ENCODE data around the gene SELENON. TPM values are rescaled to one million over a fixed set of nuclear protein-coding genes. Genes with fewer than 3 reads are reported as not detected.
A peak's percentile ranks its signal among the peaks of the same experiment; 100 is the strongest.

The SELENON gene
- total RNA-seq, 1 donor from 2014 or later, result 64.1 TPM

DNA sequence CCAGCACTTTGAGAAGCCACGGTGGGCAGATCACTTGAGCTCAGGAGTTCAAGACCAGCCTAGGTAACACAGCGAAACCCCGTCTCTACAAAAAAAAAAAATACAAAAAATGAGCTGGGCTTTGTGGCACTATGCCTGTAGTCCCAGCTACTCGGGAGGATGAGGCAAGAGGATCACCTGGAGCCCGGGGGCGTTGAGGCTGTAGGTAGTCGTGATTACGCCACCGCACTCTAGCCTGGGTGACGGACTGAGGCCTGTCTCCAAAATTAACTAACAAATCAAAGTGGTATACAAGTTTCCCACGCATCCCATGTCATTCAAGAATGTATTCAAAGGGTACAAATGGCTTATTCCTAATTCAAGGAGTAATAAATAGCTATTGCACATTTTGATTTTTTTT lies 56.9 kb downstream of the SELENON start:
- FAIRE-seq (no peak), DNase-seq (ENCODE audit: low read depth) (no peak)
- peaks cover 11% of the 10 kb centered on the region for H3K4me1 Mint-ChIP-seq (ENCODE audit: low read depth, unreplicated experiment)
- H3K4me1 ChIP-seq (ENCODE audit: insufficient read depth, low read length), result peaks cover 10% of the 10 kb centered on the region
- H3K27ac ChIP-seq (ENCODE audit: low read depth, low read length), result no peak overlapping the region
- H2AFZ ChIP-seq (ENCODE audit: low read depth, low read length), result no peak overlapping the region
- no peaks in the 10 kb centered on the region for H3K9me3 ChIP-seq (ENCODE audit: insufficient read depth, low read depth, low read length)
- TF ChIP-seq EZH2 (IDR thresholded peaks at IDR 0.05; ENCODE audit: insufficient read depth, low read length), result no peak
- TF ChIP-seq, protein P1, sequence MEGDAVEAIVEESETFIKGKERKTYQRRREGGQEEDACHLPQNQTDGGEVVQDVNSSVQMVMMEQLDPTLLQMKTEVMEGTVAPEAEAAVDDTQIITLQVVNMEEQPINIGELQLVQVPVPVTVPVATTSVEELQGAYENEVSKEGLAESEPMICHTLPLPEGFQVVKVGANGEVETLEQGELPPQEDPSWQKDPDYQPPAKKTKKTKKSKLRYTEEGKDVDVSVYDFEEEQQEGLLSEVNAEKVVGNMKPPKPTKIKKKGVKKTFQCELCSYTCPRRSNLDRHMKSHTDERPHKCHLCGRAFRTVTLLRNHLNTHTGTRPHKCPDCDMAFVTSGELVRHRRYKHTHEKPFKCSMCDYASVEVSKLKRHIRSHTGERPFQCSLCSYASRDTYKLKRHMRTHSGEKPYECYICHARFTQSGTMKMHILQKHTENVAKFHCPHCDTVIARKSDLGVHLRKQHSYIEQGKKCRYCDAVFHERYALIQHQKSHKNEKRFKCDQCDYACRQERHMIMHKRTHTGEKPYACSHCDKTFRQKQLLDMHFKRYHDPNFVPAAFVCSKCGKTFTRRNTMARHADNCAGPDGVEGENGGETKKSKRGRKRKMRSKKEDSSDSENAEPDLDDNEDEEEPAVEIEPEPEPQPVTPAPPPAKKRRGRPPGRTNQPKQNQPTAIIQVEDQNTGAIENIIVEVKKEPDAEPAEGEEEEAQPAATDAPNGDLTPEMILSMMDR (IDR thresholded peaks at IDR 0.05; ENCODE audit: insufficient read depth, low read depth, low read length), result no peak
- no peak overlapping the region for H3K4me2 ChIP-seq (ENCODE audit: low read length)
- no peaks in the 10 kb centered on the region for H3K27me3 ChIP-seq (ENCODE audit: insufficient read depth, low read length)
- peaks cover 1% of the 10 kb centered on the region for H3K36me3 Mint-ChIP-seq (ENCODE audit: low read depth, unreplicated experiment)
- H3K36me3 ChIP-seq (ENCODE audit: insufficient read depth, low read length), result no peaks in the 10 kb centered on the region
- no peaks in the 10 kb centered on the region for H3K27me3 Mint-ChIP-seq (ENCODE audit: low read depth, unreplicated experiment)
- no peak overlapping the region for H3K9ac ChIP-seq (ENCODE audit: low read length)
- no peak overlapping the region for H3K27ac Mint-ChIP-seq (ENCODE audit: unreplicated experiment)
- H3K4me3 Mint-ChIP-seq (ENCODE audit: unreplicated experiment), result no peak overlapping the region
- no peaks in the 10 kb centered on the region for H4K20me1 ChIP-seq (ENCODE audit: insufficient read depth, low read length)
- no peak overlapping the region for H3K4me3 ChIP-seq (ENCODE audit: insufficient read depth, low read depth, low read length)
- peaks cover 27% of the 10 kb centered on the region for H3K79me2 ChIP-seq (ENCODE audit: insufficient read depth, low read length)
- no peaks in the 10 kb centered on the region for H3K9me3 Mint-ChIP-seq (ENCODE audit: unreplicated experiment)

DNA sequence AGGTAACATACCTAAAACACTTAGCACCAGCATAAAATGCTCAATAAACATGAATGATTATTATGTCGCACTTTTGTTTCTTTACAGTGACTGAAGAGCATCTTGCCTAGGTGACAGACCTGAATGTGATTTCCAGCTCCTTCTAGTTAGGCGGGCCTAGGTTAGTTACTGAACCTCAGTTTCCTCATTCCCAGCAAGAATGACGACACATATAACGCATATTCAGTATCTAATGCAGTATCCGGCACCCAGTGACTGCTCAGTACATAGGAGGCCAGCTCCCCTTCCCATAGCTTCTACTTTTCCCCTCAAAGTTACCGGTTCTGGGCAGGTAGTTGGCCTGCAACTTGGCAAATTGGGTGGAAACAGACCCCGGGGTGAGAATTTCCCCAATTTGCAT lies 58.5 kb downstream of the SELENON start:
- FAIRE-seq, result no peak
- peak overlapping the region; percentile 41 for H3K27ac Mint-ChIP-seq (ENCODE audit: unreplicated experiment)

More for the DNA sequence above, 58.5 kb downstream of the SELENON start:
- Mint-ChIP-seq H3K4me3 (ENCODE audit: unreplicated experiment) (peak overlapping the region; percentile 92), H3K27me3 (ENCODE audit: low read depth, unreplicated experiment) (no peaks in the 10 kb centered on the region), H3K9me3 (ENCODE audit: unreplicated experiment) (no peaks in the 10 kb centered on the region), H3K36me3 (ENCODE audit: low read depth, unreplicated experiment) (peaks cover 1% of the 10 kb centered on the region), H3K4me1 (ENCODE audit: low read depth, unreplicated experiment) (peaks cover 11% of the 10 kb centered on the region)
- Histone ChIP-seq H3K27me3 (ENCODE audit: insufficient read depth, low read length) (no peaks in the 10 kb centered on the region), H3K4me3 (ENCODE audit: insufficient read depth, low read depth, low read length) (peak overlapping the region; percentile 79), H3K9ac (ENCODE audit: low read length) (peak overlapping the region; percentile 89), H4K20me1 (ENCODE audit: insufficient read depth, low read length) (no peaks in the 10 kb centered on the region), H3K9me3 (ENCODE audit: insufficient read depth, low read depth, low read length) (no peaks in the 10 kb centered on the region), H3K36me3 (ENCODE audit: insufficient read depth, low read length) (peaks cover 6% of the 10 kb centered on the region), H2AFZ (ENCODE audit: low read depth, low read length) (peak overlapping the region; percentile 96), H3K4me2 (ENCODE audit: low read length) (peak overlapping the region; percentile 99), H3K79me2 (ENCODE audit: insufficient read depth, low read length) (peaks cover 25% of the 10 kb centered on the region), H3K4me1 (ENCODE audit: insufficient read depth, low read length) (peaks cover 10% of the 10 kb centered on the region), H3K27ac (ENCODE audit: low read depth, low read length) (peak overlapping the region; percentile 54)
- no peak for DNase-seq (ENCODE audit: low read depth)
- TF ChIP-seq EZH2 (IDR thresholded peaks at IDR 0.05; ENCODE audit: insufficient read depth, low read length), result no peak
- TF ChIP-seq, protein P1 (IDR thresholded peaks at IDR 0.05; ENCODE audit: insufficient read depth, low read depth, low read length), result no peak
